HCEC 1CT (cell line): ENCODE data around the gene TH.

Experiments
- DNase-seq: peaks from one replicate; pipeline ENCODE4 v3.0.0-alpha.2; 2017

Gene TH

GRCh38 chr11:2157294-2158040 is 14.1 kb downstream of the TH start:
- no peak for DNase-seq

- peak; percentile 18 for DNase-seq
Observed at GRCh38 chr11:2156416-2157182, 15.0 kb downstream of the TH start.

GRCh38 chr11:2155511-2155910 is 16.1 kb downstream of the TH start:
- DNase-seq = no peak

GRCh38 chr11:2154889-2155288 is 16.7 kb downstream of the TH start:
- DNase-seq = no peak

GRCh38 chr11:2154195-2154585 is 17.4 kb downstream of the TH start:
- no peak for DNase-seq

GRCh38 chr11:2153581-2154194 is 17.9 kb downstream of the TH start:
- DNase-seq = no peak

- peak; percentile 45 for DNase-seq
Observed at GRCh38 chr11:2151500-2152257, 19.9 kb downstream of the TH start.

GRCh38 chr11:2149864-2150847 is 21.5 kb downstream of the TH start:
- peak; percentile 42 for DNase-seq

GRCh38 chr11:2149460-2149859 is 22.2 kb downstream of the TH start:
- no peak for DNase-seq

- no peak for DNase-seq
Observed at GRCh38 chr11:2148595-2148994, 23.0 kb downstream of the TH start.

- no peak for DNase-seq
Observed at GRCh38 chr11:2147391-2147790, 24.2 kb downstream of the TH start.

GRCh38 chr11:2146051-2146450 is 25.6 kb downstream of the TH start:
- DNase-seq = no peak

GRCh38 chr11:2144544-2145248 is 26.9 kb downstream of the TH start:
- DNase-seq = no peak

GRCh38 chr11:2143799-2144543 is 27.6 kb downstream of the TH start:
- no peak for DNase-seq

GRCh38 chr11:2143477-2143798 is 28.2 kb downstream of the TH start:
- no peak for DNase-seq

GRCh38 chr11:2142762-2143202 is 28.8 kb downstream of the TH start:
- peak; percentile 53 for DNase-seq

GRCh38 chr11:2142300-2142759 is 29.3 kb downstream of the TH start:
- DNase-seq = peak; percentile 60

GRCh38 chr11:2140411-2141400 is 30.9 kb downstream of the TH start:
- no peak for DNase-seq
